Measurements from ENCODE around the gene RIIAD1. TPM values are rescaled to one million over a fixed set of nuclear protein-coding genes. Genes with fewer than 3 reads are reported as not detected.
"Not testable (repeated sequence)": the region's sequence is repeated elsewhere in the genome, so short reads cannot be mapped to it uniquely, and the experiment has no call there.

The RIIAD1 gene
- total RNA-seq, 1 donor from 2014 or later = not detected

- DNase-seq = no peak
Observed at GRCh38 chr1:151711044-151711800, 10.1 kb upstream of the RIIAD1 start.

DNA sequence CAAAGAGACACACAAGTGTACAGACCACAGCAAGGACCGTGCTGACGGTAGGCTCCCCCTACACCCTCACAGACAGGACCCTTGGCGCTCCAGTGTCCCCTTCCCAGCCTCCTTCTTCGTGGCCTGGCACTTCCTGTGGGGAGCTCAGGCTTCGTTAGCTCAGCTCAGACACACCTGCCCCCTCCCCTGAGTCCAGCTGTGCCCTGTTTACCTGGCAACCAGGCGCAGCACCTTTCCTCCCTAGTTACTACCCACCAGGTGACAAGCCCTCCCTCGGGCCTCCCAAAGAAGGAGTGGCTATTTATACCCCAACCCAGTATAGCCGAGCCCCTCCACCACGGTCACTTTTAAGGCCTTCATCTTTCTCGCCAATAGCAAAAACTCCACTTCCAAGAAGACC, 9.4 kb upstream of the RIIAD1 start:
- no peak for DNase-seq

GRCh38 chr1:151713044-151713443, 8.3 kb upstream of the RIIAD1 start:
- no peak for DNase-seq

- no peak for DNase-seq
Observed at GRCh38 chr1:151713874-151714273, 7.4 kb upstream of the RIIAD1 start.

DNA sequence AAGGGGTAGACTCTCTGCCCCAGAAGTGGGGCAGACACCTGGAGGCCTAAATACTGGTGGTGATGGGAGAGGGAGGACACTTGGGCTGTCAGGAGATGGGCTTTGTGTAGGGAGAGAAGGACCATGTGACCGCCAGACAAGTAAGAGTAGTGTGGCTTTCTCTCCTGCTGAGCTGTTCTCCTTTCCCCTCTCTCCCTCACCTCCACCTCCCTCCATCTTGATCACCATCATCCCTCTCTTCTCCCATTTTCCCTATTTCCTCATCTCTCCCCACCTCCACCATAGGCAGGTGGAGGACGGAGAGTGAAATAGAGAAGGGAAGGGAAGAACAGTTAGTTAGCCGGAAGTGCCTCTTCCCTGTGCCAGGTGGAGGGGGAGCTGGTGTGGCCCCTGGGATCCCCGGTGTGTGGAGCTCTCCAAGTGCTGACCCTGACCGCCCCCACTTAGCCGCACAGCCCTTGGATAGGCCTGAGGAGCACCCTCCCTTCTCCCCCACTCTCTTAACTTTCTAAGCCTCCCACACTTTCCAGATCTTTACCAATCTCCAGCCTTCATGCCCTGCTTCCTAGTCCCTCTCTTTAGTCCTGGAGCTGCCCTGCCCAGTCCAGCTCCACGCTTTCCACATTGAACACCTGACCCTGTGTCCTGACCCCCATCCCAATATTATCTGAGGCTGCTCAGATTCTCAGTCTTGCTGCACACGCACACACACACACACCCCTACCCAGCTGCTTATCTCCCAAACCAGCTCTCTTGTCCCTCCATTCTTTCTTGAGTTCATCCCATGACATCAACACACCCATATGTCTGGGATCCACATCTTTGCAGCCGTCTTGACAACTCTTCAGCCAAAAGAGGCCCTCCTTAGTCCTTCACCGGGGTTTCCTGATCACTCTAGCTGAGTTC, 6.2 kb upstream of the RIIAD1 start:
- DNase-seq = no peak

GRCh38 chr1:151715726-151716404, 5.5 kb upstream of the RIIAD1 start:
- DNase-seq = no peak

DNA sequence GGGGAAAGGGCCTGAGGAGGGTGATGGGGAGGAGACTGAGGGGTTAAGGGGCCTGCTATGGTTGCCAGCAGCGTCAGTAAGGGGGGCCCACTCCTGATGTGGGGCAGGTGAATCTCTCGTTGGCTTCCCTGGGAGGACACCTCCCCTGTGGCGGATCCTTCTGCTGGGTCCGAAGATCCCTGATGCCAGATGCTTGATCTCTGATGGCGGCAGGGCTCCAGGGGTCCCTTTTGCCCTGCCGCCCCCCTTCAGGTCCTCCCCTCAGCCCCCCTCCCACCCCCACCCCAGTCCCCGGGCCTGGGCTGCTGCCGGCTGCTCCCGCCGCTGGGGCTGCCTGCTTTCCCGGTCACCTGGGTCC, 4.9 kb upstream of the RIIAD1 start:
- DNase-seq = no peak

GRCh38 chr1:151716771-151717631, 4.3 kb upstream of the RIIAD1 start, which contains the start of gene CELF3:
Gene CELF3, minus strand, starts transcription at chr1:151716803. Its CDS starts 783 bp downstream, at chr1:151716020.
- no peak for DNase-seq

GRCh38 chr1:151718011-151718431, 3.3 kb upstream of the RIIAD1 start:
- no peak for DNase-seq

DNA sequence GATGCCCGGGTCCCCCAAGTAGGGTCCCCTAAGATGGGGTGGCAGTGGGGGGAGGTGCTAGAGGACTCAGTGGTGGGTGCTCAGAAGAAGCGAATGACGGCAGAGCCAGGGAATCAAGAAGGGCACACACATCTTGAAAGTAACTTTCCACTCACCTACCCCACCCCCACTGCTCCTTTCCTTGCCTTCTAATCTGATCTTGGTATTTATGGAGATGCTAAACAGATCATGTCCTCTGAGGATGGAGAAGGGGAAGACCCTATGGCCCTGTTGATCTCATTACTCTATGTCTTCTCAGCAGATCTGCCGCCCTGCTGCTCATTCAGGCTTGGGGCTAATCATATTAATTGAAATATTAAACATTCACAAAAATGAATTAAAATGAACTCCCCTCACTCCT, 2.7 kb upstream of the RIIAD1 start:
- DNase-seq = no peak

- no peak for DNase-seq
Observed at GRCh38 chr1:151720125-151720524, 1.2 kb upstream of the RIIAD1 start.

- DNase-seq = no peak
Observed at GRCh38 chr1:151720554-151720953, 768 bp upstream of the RIIAD1 start.

DNA sequence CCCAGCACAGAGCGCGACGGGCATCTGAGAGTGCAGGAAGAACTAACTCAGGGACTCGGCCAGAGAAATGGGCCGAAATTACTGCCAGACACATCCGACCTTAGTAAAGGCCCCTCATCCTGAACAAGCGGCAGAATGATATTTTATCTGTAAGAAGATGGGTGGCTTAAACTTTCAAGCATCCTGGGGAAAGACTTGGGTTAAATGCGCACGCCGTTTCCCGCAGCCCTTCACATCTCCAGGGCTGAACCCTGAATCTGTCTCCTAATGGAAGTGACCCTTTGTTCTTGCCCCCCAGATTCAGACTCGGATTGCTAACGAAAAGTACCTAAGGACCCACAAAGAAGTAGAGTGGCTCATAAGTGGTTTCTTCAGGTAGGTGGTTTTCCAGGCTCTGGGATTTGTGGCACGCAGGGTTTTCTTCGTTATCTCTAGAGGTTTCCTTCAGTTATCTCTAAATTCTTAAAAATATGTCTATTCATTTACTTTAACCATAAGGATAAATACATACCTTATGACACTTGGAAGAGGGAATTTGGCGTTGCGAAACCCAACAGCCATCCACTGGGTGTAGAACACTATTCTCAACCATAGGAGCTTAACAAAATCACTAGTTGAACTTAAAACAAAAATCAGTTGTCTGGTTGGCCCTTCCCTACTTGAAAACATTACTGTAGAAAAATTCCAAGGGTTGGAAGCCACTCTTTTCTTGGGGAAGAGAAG, 627 bp downstream of the RIIAD1 start:
- DNase-seq = no peak

- no peak for DNase-seq
Observed at GRCh38 chr1:151723726-151724370, 2.5 kb downstream of the RIIAD1 start.

DNA sequence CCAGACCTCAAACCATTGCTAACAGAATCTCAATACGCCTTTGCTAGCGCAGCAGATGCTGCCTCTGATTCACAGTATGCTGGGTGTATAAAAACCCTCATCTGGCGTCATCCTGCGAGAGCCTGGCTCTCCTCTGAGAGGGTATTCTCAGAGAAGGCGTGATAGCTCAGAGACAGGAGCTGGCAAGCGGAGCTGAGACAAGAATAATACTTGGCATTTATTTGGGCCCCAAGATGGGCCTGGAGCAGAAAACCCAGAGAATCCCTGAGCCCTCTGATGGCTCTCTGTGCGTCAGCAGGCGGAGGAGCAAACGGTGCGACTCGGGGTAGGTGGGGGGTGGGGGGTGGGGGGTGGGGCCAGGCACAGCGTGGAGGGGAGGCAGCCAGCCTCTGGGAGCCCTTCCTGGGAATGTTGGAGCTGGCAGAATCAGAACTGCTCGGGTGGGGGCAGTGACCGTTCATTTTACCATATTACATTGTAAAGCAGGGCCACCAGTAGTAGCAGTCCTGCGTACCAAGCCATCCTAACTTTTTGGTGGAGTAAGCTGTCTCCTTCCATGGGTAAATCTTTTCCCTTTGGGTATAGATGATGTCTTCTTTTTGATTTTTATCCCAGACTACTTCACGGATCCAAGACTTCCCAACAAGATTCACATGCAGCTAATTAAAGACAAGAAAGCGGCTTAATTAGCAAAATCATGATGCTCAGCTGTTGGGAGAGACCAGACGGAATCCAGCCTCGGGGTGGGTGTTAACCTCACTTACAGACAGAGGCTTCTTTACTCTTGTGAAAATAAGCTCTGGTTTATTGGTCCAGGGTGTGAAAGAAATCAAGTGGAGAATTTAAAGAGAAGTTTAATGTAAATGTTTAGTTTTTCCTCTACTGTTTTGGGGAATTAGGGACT, 7.1 kb downstream of the RIIAD1 start:
- DNase-seq = peak; percentile 61

GRCh38 chr1:151729157-151729965, 8.0 kb downstream of the RIIAD1 start:
- DNase-seq = no peak

GRCh38 chr1:151729966-151730291, 8.6 kb downstream of the RIIAD1 start:
- DNase-seq = no peak

DNA sequence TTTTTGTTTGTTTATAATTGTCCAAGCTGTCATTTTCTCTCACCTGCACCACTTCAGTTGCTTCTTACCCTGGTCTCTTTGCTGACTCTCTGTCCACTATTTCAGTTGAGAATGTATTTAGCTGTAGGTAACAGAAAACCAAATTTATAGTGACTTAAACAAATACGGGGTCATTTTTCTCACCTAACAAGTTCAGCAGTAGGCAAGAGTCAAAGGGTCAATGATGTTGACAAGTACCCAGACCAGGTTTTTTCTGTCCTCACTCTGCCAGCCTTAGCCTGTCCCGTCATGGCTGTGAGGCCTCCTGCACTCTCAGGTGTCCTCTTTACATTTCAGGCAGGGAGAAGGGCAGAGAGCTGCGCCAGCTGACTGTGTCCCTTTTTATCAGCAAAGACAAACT, 11.8 kb downstream of the RIIAD1 start:
- no peak for DNase-seq

DNA sequence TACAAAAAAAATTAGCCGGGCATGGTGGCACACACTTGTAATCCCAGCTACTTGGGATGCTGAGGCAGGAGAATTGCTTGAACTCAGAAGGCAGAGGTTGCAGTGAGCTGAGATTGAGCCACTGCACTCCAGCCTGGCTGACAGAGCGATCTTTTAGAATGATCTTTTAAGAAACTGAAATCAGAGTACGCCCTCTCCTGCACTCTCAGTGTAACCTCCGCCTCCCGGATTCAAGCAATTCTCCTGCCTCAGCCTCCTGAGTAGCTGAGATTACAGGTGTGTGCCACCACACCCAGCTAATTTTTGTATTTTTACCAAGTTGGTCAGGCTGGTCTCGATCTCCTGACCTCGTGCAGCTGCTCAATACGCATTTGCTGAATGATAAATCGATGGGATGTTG, 12.7 kb downstream of the RIIAD1 start:
- DNase-seq = not testable (repeated sequence)
